AML-193 (cell line): ENCODE measurements around the gene LAMA4.

Source experiments
- DNase-seq, 2 experiments: peaks; one replicate each; lab custom pipeline; 2025; lab: John Stamatoyannopoulos, UW

LAMA4 gene

DNA sequence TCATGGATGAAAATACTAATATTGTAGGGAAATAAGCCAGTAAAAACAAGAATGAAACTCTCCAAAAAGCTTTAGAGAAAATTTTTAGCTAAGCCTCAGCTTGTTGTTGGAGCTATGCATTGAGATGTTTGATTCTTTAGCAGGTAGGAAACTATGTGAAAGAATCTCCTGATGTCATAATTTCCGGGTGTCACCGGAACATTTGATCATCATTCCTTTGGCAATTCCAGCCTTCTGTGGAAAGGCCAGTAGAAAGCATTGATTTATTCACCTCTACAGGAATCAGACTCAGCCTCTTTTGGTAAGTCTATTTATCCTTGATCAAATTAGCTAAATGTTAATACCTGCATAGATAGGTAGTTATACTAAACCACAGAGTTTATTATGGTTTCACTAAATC lies 157.5 kb downstream of the LAMA4 start:
- no peak for DNase-seq

DNA sequence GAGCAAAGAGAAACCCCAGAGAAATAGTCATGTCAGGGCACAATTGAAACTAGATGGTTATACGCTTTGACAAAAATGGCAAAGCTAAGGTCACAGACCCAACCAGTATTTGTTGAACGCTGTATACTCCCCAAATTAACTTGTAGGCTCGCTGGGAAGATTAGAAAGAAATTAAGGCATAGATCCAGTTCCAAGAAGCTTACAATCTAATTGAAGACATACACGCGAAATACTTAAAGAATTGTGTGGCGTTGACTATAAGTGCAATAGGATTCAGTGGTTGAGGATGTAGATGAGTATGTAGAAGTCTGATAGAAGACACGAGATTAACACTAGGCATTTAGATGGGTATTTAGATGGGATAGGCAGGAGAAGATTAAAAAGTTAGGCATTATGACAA lies 166.5 kb downstream of the LAMA4 start:
- peak in 1 of 2 experiments; percentile 19 for DNase-seq

DNA sequence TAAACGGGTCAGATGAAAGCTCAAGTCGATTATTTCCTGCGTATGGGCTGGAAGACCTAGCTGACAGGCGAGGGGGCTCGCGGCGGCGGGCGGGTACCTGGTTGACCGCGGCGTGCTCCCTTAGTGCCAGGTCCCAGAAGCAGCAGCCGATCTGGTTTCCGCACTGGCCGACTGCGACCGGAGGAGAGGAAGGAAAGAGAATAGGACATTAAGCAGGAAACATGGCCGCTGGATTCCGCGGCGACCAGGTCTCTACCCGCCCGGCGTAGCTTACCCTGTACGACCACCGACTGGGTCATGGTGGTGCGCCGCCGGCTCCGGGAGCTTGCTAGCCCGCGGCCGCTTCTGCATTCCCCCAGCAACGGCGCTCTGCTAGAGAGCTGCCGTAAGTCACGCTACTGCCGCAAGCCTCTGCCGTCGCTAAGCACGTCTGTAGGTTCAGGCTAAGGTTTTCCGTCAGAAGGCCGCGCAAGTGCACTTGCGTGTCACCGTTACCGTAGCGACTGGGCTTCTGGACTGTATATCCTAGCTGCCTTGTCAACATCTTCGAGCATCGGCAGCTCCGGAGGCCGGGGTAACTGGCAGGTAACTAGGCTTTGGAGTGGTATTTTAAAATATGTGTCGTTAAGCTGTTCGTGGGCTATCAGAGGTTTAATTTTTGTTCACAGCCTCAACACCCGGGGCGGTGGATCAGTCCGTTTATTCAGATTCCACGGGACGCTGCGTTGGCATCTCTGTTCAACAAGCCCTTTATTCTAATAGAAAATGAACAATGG lies 167.0 kb downstream of the LAMA4 start, which contains the start of the genes FAM229B and TUBE1:
Gene FAM229B, plus strand, starts transcription at position 456 of the 776 bp plus-strand sequence. CDS start 11,693 bp downstream, outside the sequence.
Gene TUBE1, minus strand, starts transcription at position 347 of the 776 bp plus-strand sequence. Its CDS starts 48 bp downstream, at position 299.
- peak; percentile 97 to 100 for DNase-seq

DNA sequence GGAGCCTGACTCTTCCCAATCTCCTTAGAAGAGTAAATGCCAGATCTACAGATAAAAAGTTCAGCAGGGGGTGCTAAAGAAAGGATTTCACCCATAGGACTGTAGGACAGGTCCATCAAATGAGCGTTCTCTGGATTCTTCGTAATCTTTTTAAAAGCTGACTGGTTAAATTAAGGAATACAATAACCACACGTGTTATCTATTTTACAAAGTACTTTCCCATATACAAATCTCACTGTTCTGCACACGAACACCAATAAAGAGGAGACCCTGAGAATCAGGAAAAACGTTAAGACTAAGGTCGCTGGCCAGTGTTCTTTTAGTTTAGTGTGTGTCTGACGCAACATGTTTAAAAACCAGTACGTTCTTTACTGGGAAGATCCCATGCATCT lies 167.6 kb downstream of the LAMA4 start:
- DNase-seq = peak; percentile 67 to 71

DNA sequence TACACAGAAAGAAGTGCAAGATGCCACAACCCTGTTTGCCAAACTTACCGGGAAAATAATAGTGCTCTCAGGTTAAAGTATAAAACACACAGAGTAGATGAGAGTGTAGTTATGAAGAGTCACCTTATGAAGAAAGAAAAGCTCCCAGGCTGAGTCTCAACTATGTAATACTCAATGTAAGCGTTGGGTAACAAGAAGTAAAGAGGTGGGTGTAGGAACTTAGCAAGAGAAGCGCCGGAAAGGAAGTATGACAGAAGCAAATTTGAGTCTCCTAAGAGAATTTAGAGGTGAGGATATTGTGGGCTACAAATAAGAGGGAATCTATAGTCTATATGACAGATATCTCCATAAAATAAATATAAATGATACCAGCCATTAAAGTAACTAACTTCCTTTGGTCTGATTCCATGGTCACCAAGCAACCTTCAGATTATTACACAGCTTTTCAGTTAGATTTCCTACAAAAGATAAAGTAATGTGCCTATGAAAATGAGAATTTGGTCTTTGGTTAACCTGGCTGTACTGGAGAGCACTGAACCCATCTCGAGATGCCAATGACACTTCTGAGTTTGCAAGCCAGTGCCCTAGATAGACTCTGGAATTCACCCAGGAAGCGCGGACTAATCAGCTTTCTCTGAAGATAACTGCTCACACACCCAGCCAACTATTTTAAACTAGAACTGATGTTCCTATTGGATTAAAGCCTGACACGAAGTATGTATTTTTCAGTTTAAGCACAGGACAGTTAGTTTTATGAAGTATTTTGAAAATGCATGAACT lies 168.9 kb downstream of the LAMA4 start:
- DNase-seq = no peak

DNA sequence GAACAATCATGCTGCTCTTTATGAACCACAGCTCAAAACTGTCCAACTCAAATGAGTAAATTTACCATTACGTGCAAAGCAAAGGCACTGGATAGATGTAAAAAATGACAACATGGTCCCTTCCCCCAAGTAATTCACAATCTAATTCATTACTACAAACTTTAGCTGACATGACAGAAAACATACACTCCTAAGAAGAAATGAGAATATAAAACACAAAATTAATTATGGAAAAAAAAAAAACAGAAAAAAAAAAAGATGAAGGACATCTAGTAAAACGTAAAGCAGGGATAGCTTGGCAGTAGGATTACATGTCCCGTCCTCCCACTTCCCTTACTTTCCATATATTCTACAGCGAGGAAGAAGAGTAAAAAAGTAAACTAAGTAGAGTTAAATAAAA lies 172.8 kb downstream of the LAMA4 start:
- no peak for DNase-seq

DNA sequence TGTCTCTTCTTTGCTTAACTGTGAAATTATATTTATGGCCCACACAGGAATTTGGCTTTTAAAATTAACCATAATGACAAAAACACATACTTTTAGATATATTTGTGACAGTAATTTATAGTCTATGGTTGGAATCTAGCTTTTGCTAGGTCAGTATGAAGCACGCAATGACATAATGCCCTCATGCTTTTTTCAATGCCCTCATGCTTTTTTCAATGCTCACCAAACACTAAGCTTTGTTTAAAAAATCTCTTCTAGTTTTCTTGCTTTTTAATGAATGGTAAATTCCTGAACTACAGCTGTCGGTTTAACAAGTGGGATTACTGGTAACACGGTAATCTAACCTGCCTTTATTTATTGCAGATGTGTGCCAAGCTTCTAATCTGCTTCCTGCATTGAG lies 187.8 kb downstream of the LAMA4 start:
- DNase-seq = no peak

DNA sequence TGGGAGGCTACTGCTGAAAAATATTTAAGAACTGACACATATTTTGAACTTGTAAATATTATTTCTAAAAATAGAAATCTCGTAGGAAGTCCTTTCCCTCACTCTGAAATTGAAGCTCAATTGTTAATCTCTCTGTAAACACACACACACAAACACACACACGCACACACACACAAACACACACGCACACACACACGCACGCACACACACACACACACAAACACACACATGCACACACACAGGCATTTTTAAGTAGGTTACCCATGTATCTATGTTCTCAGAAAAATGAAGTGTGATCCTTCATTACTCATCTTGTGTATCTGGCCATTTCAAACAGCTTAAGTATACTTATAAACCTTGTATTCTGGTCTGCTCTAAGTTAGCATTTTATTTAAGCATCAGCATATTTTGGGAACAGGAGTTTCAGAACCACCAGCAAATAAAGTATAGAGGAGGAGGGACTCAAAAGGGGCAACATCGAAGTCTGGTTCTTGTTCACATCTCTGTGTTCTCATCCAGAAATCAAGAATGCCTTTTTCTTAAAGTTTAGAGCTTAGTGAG lies 188.9 kb downstream of the LAMA4 start:
- no peak for DNase-seq

DNA sequence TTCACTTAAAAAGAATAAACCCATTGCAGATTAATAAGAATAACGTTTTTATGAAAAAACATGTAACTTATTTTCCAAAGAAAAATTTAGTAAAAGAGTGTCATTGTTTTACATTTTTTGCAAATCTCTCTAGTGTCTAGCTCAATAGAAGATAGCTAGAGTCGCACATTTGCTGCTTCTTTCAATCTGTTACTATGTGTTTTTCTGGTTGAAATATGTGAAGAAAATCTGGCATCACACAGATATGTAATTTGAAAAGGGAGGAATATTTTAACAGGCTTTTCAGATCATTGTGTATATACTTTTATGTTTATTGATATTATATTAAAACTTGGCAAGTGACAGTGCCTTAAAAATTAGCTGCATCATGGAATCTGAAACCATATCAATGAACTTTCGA lies 191.4 kb downstream of the LAMA4 start:
- DNase-seq = no peak

DNA sequence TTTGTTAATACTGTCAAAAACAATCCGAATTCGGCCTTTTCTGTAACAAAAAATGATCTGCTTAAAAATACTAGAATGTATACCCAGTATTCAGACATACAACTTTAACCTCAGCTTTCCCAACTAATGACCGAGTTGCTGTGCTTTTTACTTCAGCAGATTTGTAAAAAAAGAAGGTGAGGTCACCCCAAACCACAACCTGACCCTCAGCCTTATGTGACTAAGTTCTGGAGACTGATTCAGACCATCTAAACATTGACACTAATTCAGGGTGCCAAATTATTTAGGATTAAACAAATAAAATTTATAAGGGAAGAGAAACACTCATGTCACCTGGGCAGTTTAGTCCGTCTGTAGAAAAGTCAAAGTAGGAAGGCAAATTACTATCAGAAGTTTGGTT lies 192.8 kb downstream of the LAMA4 start:
- no peak for DNase-seq
